Epithelial cell of esophagus (primary cell): ENCODE measurements around the gene REC114.

Experiments
- DNase-seq: peaks from one replicate; pipeline ENCODE4 v3.0.0; 2010; ENCODE audit warnings: low read depth
- H3K4me3 ChIP-seq: 2 replicates; pipeline ENCODE4 v1.5.1; 2011; ENCODE audit warnings: mild to moderate bottlenecking, low read length, control low read depth
- CTCF ChIP-seq: IDR thresholded peaks from 2 replicates; pipeline ENCODE4 v1.5.1; 2011; ENCODE audit warnings: low read depth, mild to moderate bottlenecking, low read length, control low read depth, inconsistent platforms; ENCODE audit not compliant: insufficient read depth; ENCODE audit errors: missing control alignments

The REC114 gene

GRCh38 chr15:73605759-73606436 lies 162.9 kb downstream of the REC114 start:
- no peak for DNase-seq
- TF ChIP-seq CTCF, result no peak
- H3K4me3 ChIP-seq, result no peak overlapping the region

- no peak for DNase-seq
- no peak for TF ChIP-seq CTCF
- H3K4me3 ChIP-seq, result no peak overlapping the region
These were observed 164.4 kb downstream of the REC114 start for GRCh38 chr15:73607405-73607804.

- DNase-seq, result no peak
- TF ChIP-seq CTCF, result no peak
These were observed 164.9 kb downstream of the REC114 start for GRCh38 chr15:73607843-73608242.

GRCh38 chr15:73608475-73608874 lies 165.5 kb downstream of the REC114 start:
- no peak for TF ChIP-seq CTCF
- H3K4me3 ChIP-seq, result no peak overlapping the region
- DNase-seq, result no peak

More at GRCh38 chr15:73607843-73608242, 164.9 kb downstream of the REC114 start:
- H3K4me3 ChIP-seq, result no peak overlapping the region

- peak; percentile 28 for DNase-seq
- no peak for TF ChIP-seq CTCF
- no peak overlapping the region for H3K4me3 ChIP-seq
These were observed 166.0 kb downstream of the REC114 start for GRCh38 chr15:73608941-73609340.
